A549 treated with AZD9567 at 1 μM for 4 hours (cell line): Measurements from ENCODE around the gene PRSS48. TPM values are rescaled to one million over a fixed set of nuclear protein-coding genes. Genes with fewer than 3 reads are reported as not detected.

ENCODE experiments used
- total RNA-seq: library from RNA; stranded (reverse); fragments of 200-300 nt; extraction: Qiagen RNA extraction; gene quantifications from 5 replicates; pipeline ENCODE4 v1.2.3, GENCODE V29; 2022; ENCODE audit not compliant: insufficient read depth

The PRSS48 gene, protein sequence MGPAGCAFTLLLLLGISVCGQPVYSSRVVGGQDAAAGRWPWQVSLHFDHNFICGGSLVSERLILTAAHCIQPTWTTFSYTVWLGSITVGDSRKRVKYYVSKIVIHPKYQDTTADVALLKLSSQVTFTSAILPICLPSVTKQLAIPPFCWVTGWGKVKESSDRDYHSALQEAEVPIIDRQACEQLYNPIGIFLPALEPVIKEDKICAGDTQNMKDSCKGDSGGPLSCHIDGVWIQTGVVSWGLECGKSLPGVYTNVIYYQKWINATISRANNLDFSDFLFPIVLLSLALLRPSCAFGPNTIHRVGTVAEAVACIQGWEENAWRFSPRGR
- total RNA-seq, result not detected in 5 replicates

GRCh38 chr4:151276787-151277562 is at the start of gene PRSS48:
TSS of gene PRSS48 (plus strand) at chr4:151277161. CDS start at chr4:151277173, 12 bp downstream.

DNA sequence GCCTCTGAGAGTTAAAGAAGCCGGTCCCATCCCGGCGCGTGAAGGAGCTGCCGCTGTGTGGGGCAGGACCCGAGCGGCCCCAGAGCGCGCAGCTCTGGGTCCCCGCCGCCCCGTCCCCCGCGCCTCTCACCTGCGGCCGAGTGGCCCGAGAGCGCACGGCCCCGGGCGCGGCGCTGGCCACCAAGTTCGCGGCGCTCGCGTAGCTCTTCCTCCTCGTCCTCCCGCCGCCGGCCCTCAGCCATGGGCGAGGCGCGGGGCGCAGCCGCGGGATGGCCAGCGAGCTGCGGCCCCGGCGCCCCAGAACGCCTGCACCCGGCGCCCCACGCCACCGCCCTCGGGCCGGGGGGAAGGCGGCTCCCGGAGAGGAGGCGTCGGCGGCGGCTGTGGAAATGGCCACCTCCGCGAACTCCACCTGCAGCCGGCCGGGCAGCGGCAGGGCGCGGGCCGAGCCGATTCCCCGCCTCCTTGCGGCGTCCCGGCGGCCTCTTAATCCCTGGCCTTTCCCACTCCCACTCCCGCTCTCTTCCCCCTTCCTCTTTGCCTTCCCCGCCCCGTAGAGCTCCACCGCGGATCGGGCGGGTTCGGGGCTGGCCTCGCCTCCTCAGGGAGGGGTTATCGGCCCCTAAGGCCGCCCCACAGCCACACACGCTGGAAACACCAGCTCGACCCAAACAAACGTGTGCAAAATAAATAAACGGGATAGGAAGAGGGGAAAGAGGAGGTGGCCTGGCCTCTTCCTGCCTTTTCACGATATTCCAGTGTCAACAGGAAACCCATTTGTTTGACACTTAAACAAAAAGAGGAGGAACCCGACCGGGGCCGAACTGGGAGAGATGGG is 48.4 kb downstream of the PRSS48 start, which contains the start of gene SH3D19:
Gene SH3D19 (minus strand): TSS at position 495 of the 838 bp plus-strand sequence. CDS start 253 bp downstream, at position 242.

Other genes with a start within 250 kb of the PRSS48 start
- gene RPS3A, start 177.5 kb upstream of the PRSS48 start, total RNA-seq, result 1,290 to 1,750 TPM (median 1,715 TPM) in 5 replicates
- 18.3 to 27.6 TPM (median 22.8 TPM) in 5 replicates for gene SH3D19, start 48.4 kb downstream of the PRSS48 start, total RNA-seq
- gene FHIP1A, start 132.0 kb downstream of the PRSS48 start, total RNA-seq, result 0.08 to 8.8 TPM (median 0.20 TPM) in 5 replicates